RWPE2 (cell line): ENCODE results near the gene ARHGAP19.

Experiments used
- ATAC-seq: fragments of 200-7000 bp; cut with Tn5 transposase; 3 replicates; pipeline ENCODE4 v1.9.1; 2021; ENCODE audit warnings: low read depth
- DNase-seq: peaks from one replicate; pipeline ENCODE4 v3.0.0-alpha.2; 2020; ENCODE audit warnings: low spot score
- H3K27ac ChIP-seq: fragments of 450-650 bp; 2 replicates; pipeline ENCODE4 v1.5.1; 2017; ENCODE audit warnings: mild to moderate bottlenecking; ENCODE audit not compliant: poor library complexity, severe bottlenecking
- H3K27me3 ChIP-seq: fragments of 250-450 bp; sonication (Bioruptor Pico); 2 replicates; pipeline ENCODE4 v1.5.1; 2021; ENCODE audit warnings: mild to moderate bottlenecking, moderate library complexity; ENCODE audit not compliant: insufficient read depth, poor library complexity, severe bottlenecking
- H3K36me3 ChIP-seq: fragments of 250-450 bp; sonication (Bioruptor Pico); 2 replicates; pipeline ENCODE4 v1.5.1; 2020; ENCODE audit warnings: low read depth, mild to moderate bottlenecking, moderate library complexity
- H3K4me1 ChIP-seq: fragments of 250-450 bp; sonication (Bioruptor Pico); 2 replicates; pipeline ENCODE4 v1.5.1; 2021; ENCODE audit warnings: mild to moderate bottlenecking, moderate library complexity; ENCODE audit not compliant: insufficient read depth, poor library complexity, severe bottlenecking
- H3K4me3 ChIP-seq: fragments of 250-450 bp; sonication (Bioruptor Pico); 2 replicates; pipeline ENCODE4 v1.5.1; 2021; ENCODE audit warnings: mild to moderate bottlenecking, moderate library complexity; ENCODE audit not compliant: severe bottlenecking
- H3K9me3 ChIP-seq: fragments of 250-450 bp; sonication (Bioruptor Pico); 2 replicates; pipeline ENCODE4 v1.5.1; 2021; ENCODE audit warnings: mild to moderate bottlenecking, moderate library complexity; ENCODE audit not compliant: severe bottlenecking
- CTCF ChIP-seq: fragments of 450-650 bp; IDR thresholded peaks from one replicate; pipeline ENCODE4 v1.5.1; 2017; ENCODE audit warnings: mild to moderate bottlenecking, moderate library complexity; ENCODE audit not compliant: poor library complexity, severe bottlenecking

ARHGAP19 gene

GRCh38 chr10:97222326-97222961 is 70.0 kb downstream of the ARHGAP19 start:
- Histone ChIP-seq H3K27me3 (no peaks in the 10 kb centered on the region), H3K36me3 (peaks cover 8% of the 10 kb centered on the region), H3K4me1 (no peaks in the 10 kb centered on the region), H3K9me3 (no peaks in the 10 kb centered on the region), H3K27ac (no peak overlapping the region), H3K4me3 (no peak overlapping the region)
- DNase-seq (no peak), ATAC-seq (no peak)
- no peak for TF ChIP-seq CTCF

- no peaks in the 10 kb centered on the region for H3K9me3 ChIP-seq
- no peak overlapping the region for H3K27ac ChIP-seq
- no peak for TF ChIP-seq CTCF
- H3K4me3 ChIP-seq: no peak overlapping the region
- no peaks in the 10 kb centered on the region for H3K27me3 ChIP-seq
- no peaks in the 10 kb centered on the region for H3K4me1 ChIP-seq
- DNase-seq (no peak), ATAC-seq (no peak)
- H3K36me3 ChIP-seq: peaks cover 4% of the 10 kb centered on the region
Measured at GRCh38 chr10:97220355-97220754, 72.1 kb downstream of the ARHGAP19 start.

GRCh38 chr10:97217299-97217698 is 75.1 kb downstream of the ARHGAP19 start:
- H3K9me3 ChIP-seq: no peaks in the 10 kb centered on the region
- H3K27ac ChIP-seq: no peak overlapping the region
- ATAC-seq: no peak
- TF ChIP-seq CTCF: no peak
- no peak overlapping the region for H3K4me3 ChIP-seq
- H3K4me1 ChIP-seq: no peaks in the 10 kb centered on the region
- H3K36me3 ChIP-seq: no peaks in the 10 kb centered on the region
- no peak for DNase-seq
- H3K27me3 ChIP-seq: no peaks in the 10 kb centered on the region

GRCh38 chr10:97215619-97216260 is 76.7 kb downstream of the ARHGAP19 start:
- TF ChIP-seq CTCF: no peak
- H3K9me3 ChIP-seq: no peaks in the 10 kb centered on the region
- H3K36me3 ChIP-seq: no peaks in the 10 kb centered on the region
- DNase-seq (no peak), ATAC-seq (no peak)
- H3K27ac ChIP-seq: no peak overlapping the region
- no peak overlapping the region for H3K4me3 ChIP-seq
- no peaks in the 10 kb centered on the region for H3K27me3 ChIP-seq
- no peaks in the 10 kb centered on the region for H3K4me1 ChIP-seq

GRCh38 chr10:97213431-97213830 is 79.0 kb downstream of the ARHGAP19 start:
- no peak for DNase-seq
- H3K36me3 ChIP-seq: no peaks in the 10 kb centered on the region
- ATAC-seq: no peak
- H3K4me3 ChIP-seq: no peak overlapping the region
- H3K27ac ChIP-seq: no peak overlapping the region
- no peaks in the 10 kb centered on the region for H3K27me3 ChIP-seq
- TF ChIP-seq CTCF: no peak
- H3K4me1 ChIP-seq: no peaks in the 10 kb centered on the region
- H3K9me3 ChIP-seq: no peaks in the 10 kb centered on the region
